ENCODE data around the gene CCDC71.

The CCDC71 gene

GRCh38 chr3:49174397-49174985, 8.4 kb upstream of the CCDC71 start:
- H3K9me3 Mint-ChIP-seq, result no peaks in the 10 kb centered on the region
- H3K27ac Mint-ChIP-seq, result no peak overlapping the region
- no peaks in the 10 kb centered on the region for H3K36me3 Mint-ChIP-seq (ENCODE audit: low read depth)
- H3K4me1 Mint-ChIP-seq, result peaks cover 16% of the 10 kb centered on the region
- ATAC-seq (peak; percentile 35), DNase-seq (no peak)
- H3K27me3 Mint-ChIP-seq, result peaks cover 7% of the 10 kb centered on the region
- H3K4me3 Mint-ChIP-seq, result no peak overlapping the region

- Mint-ChIP-seq H3K36me3 (ENCODE audit: low read depth) (no peaks in the 10 kb centered on the region), H3K4me1 (peaks cover 16% of the 10 kb centered on the region), H3K4me3 (no peak overlapping the region), H3K27me3 (no peaks in the 10 kb centered on the region), H3K27ac (no peak overlapping the region), H3K9me3 (no peaks in the 10 kb centered on the region)
- ATAC-seq, result no peak
- DNase-seq, result no peak
Measured at GRCh38 chr3:49173792-49174170, 7.7 kb upstream of the CCDC71 start.

- H3K4me3 Mint-ChIP-seq, result no peak overlapping the region
- H3K9me3 Mint-ChIP-seq, result no peaks in the 10 kb centered on the region
- no peaks in the 10 kb centered on the region for H3K36me3 Mint-ChIP-seq (ENCODE audit: low read depth)
- DNase-seq (no peak), ATAC-seq (no peak)
- H3K27ac Mint-ChIP-seq, result no peak overlapping the region
- peaks cover 16% of the 10 kb centered on the region for H3K4me1 Mint-ChIP-seq
- H3K27me3 Mint-ChIP-seq, result no peaks in the 10 kb centered on the region
Measured at GRCh38 chr3:49173116-49173791, 7.1 kb upstream of the CCDC71 start.

- Mint-ChIP-seq H3K27ac (no peak overlapping the region), H3K27me3 (no peaks in the 10 kb centered on the region), H3K4me3 (no peak overlapping the region), H3K36me3 (ENCODE audit: low read depth) (no peaks in the 10 kb centered on the region), H3K4me1 (peaks cover 16% of the 10 kb centered on the region), H3K9me3 (no peaks in the 10 kb centered on the region)
- no peak for ATAC-seq
- no peak for DNase-seq
Measured at GRCh38 chr3:49172551-49173041, 6.5 kb upstream of the CCDC71 start.

GRCh38 chr3:49171775-49172500, 5.8 kb upstream of the CCDC71 start:
- Mint-ChIP-seq H3K4me1 (peaks cover 16% of the 10 kb centered on the region), H3K36me3 (ENCODE audit: low read depth) (no peaks in the 10 kb centered on the region), H3K4me3 (peak overlapping the region; percentile 32), H3K27me3 (no peaks in the 10 kb centered on the region), H3K9me3 (no peaks in the 10 kb centered on the region), H3K27ac (no peak overlapping the region)
- no peak for DNase-seq
- no peak for ATAC-seq

GRCh38 chr3:49171119-49171774, 5.1 kb upstream of the CCDC71 start, which contains the start of gene KLHDC8B:
KLHDC8B (plus strand) TSS chr3:49171598; CDS start chr3:49172770, 1,172 bp downstream.
- Mint-ChIP-seq H3K27me3 (no peaks in the 10 kb centered on the region), H3K27ac (peak within 1 kb of the TSS; percentile 76), H3K9me3 (no peaks in the 10 kb centered on the region), H3K4me1 (peaks cover 21% of the 10 kb centered on the region), H3K4me3 (peak within 1 kb of the TSS; percentile 80), H3K36me3 (ENCODE audit: low read depth) (no peaks in the 10 kb centered on the region)
- ATAC-seq (peak; percentile 82), DNase-seq (peak; percentile 91)

GRCh38 chr3:49170744-49171118, 4.6 kb upstream of the CCDC71 start:
- Mint-ChIP-seq H3K36me3 (ENCODE audit: low read depth) (no peaks in the 10 kb centered on the region), H3K4me1 (peaks cover 23% of the 10 kb centered on the region), H3K27me3 (no peaks in the 10 kb centered on the region), H3K27ac (peak overlapping the region; percentile 76), H3K4me3 (peak overlapping the region; percentile 80), H3K9me3 (no peaks in the 10 kb centered on the region)
- DNase-seq (no peak), ATAC-seq (no peak)

- Mint-ChIP-seq H3K27ac (peak overlapping the region; percentile 90), H3K36me3 (ENCODE audit: low read depth) (peaks cover 22% of the 10 kb centered on the region), H3K9me3 (no peaks in the 10 kb centered on the region), H3K4me1 (peaks cover 44% of the 10 kb centered on the region), H3K4me3 (peak overlapping the region; percentile 90), H3K27me3 (no peaks in the 10 kb centered on the region)
- no peak for DNase-seq
- ATAC-seq, result no peak
Measured at GRCh38 chr3:49166752-49167556, 823 bp upstream of the CCDC71 start.

- Mint-ChIP-seq H3K27ac (peak overlapping the region; percentile 89), H3K9me3 (no peaks in the 10 kb centered on the region), H3K36me3 (ENCODE audit: low read depth) (peaks cover 24% of the 10 kb centered on the region), H3K4me1 (peaks cover 46% of the 10 kb centered on the region), H3K27me3 (peaks cover 2% of the 10 kb centered on the region), H3K4me3 (peak overlapping the region; percentile 90)
- ATAC-seq, result no peak
- DNase-seq, result no peak
Measured at GRCh38 chr3:49164983-49165720, 979 bp downstream of the CCDC71 start.

GRCh38 chr3:49163609-49164008, 2.5 kb downstream of the CCDC71 start:
- DNase-seq, result no peak
- Mint-ChIP-seq H3K4me1 (peaks cover 51% of the 10 kb centered on the region), H3K36me3 (ENCODE audit: low read depth) (peaks cover 24% of the 10 kb centered on the region), H3K27me3 (peaks cover 2% of the 10 kb centered on the region), H3K4me3 (no peak overlapping the region), H3K27ac (peak overlapping the region; percentile 56), H3K9me3 (no peaks in the 10 kb centered on the region)
- ATAC-seq, result no peak

GRCh38 chr3:49162751-49163419, 3.2 kb downstream of the CCDC71 start:
- H3K36me3 Mint-ChIP-seq (ENCODE audit: low read depth), result peaks cover 24% of the 10 kb centered on the region
- ATAC-seq, result no peak
- DNase-seq, result no peak
- peak overlapping the region; percentile 84 for H3K27ac Mint-ChIP-seq
- H3K9me3 Mint-ChIP-seq, result no peaks in the 10 kb centered on the region
- no peak overlapping the region for H3K4me3 Mint-ChIP-seq
- H3K4me1 Mint-ChIP-seq, result peaks cover 54% of the 10 kb centered on the region
- H3K27me3 Mint-ChIP-seq, result peaks cover 2% of the 10 kb centered on the region

GRCh38 chr3:49161808-49162530, 4.2 kb downstream of the CCDC71 start:
- Mint-ChIP-seq H3K4me3 (peak overlapping the region; percentile 43), H3K36me3 (ENCODE audit: low read depth) (peaks cover 24% of the 10 kb centered on the region), H3K9me3 (no peaks in the 10 kb centered on the region), H3K27ac (peak overlapping the region; percentile 84), H3K27me3 (peaks cover 2% of the 10 kb centered on the region), H3K4me1 (peaks cover 54% of the 10 kb centered on the region)
- DNase-seq (peak; percentile 31), ATAC-seq (peak; percentile 71)
